WTC11 (cell line): ENCODE data around the gene GALT.

Experiments used
- CREB1 ChIP-seq: sonication (generic); formaldehyde crosslinking; IDR thresholded peaks from 2 replicates; pipeline ENCODE4 v1.8.0; 2023; ENCODE audit warnings: mild to moderate bottlenecking, missing genetic modification reagents
- CREM ChIP-seq: sonication (generic); formaldehyde crosslinking; IDR thresholded peaks from 2 replicates; pipeline ENCODE4 v1.8.1; 2022; ENCODE audit warnings: mild to moderate bottlenecking, missing genetic modification reagents, moderate library complexity
- TCF7 ChIP-seq: sonication (generic); formaldehyde crosslinking; IDR thresholded peaks from 2 replicates; pipeline ENCODE4 v1.8.0; 2022; ENCODE audit warnings: mild to moderate bottlenecking, low read depth, missing genetic modification reagents, moderate library complexity
- TF ChIP-seq, protein P1 (sequence below): fragments of 200-600 bp; IDR thresholded peaks from 2 replicates; pipeline ENCODE4 v1.8.0; 2022; ENCODE audit warnings: antibody characterized with exemption
- TF ChIP-seq, protein P2 (sequence below): sonication (generic); formaldehyde crosslinking; IDR thresholded peaks from 2 replicates; pipeline ENCODE4 v1.8.0; 2022; ENCODE audit warnings: mild to moderate bottlenecking, missing genetic modification reagents
- TF ChIP-seq, protein P3 (sequence below): sonication (generic); formaldehyde crosslinking; IDR thresholded peaks from 2 replicates; pipeline ENCODE4 v1.8.1; 2023; ENCODE audit warnings: mild to moderate bottlenecking, missing genetic modification reagents, moderate library complexity
- TF ChIP-seq, protein P4 (sequence below): sonication (generic); formaldehyde crosslinking; IDR thresholded peaks from 2 replicates; pipeline ENCODE4 v1.8.1; 2022; ENCODE audit warnings: low read depth, missing genetic modification reagents, borderline replicate concordance
- TF ChIP-seq, protein P5 (sequence below): sonication (generic); formaldehyde crosslinking; IDR thresholded peaks from 2 replicates; pipeline ENCODE4 v1.8.0; 2023; ENCODE audit warnings: missing genetic modification reagents
- TF ChIP-seq, protein P6 (sequence below): sonication (generic); formaldehyde crosslinking; IDR thresholded peaks from 2 replicates; pipeline ENCODE4 v1.8.0; 2022; ENCODE audit warnings: mild to moderate bottlenecking, missing genetic modification reagents
- TF ChIP-seq, protein P7 (sequence below): sonication (generic); formaldehyde crosslinking; conservative IDR thresholded peaks from 2 replicates; pipeline ENCODE4 v1.8.1; 2022; ENCODE audit warnings: mild to moderate bottlenecking, missing genetic modification reagents
- TF ChIP-seq, protein P8 (sequence below): sonication (generic); formaldehyde crosslinking; IDR thresholded peaks from 2 replicates; pipeline ENCODE4 v1.8.1; 2022; ENCODE audit warnings: mild to moderate bottlenecking, missing genetic modification reagents, moderate library complexity, borderline replicate concordance

DNA sequence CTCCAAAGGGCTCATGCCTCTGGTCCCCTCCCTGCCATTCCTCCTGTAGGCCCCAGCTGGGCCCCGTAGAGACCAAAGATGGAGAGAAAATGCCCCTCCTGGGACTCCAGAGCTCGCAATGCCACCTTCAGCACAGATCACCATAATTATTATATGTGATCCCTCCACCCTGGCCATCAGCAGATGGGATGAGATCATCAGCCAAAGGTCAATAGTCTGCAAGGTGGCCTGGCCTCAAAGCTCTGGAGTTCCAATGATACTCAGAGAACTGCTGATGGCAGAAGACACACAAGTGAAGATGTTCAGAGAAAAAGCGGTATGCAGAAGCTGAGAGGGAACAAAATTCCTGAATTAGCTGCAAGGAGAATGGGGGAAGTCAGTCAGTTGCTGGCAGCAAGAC lies 39.6 kb upstream of the GALT start:
- TF ChIP-seq CREM (CRISPR knock-in tag) (no peak), CREB1 (CRISPR knock-in tag) (no peak), TCF7 (CRISPR knock-in tag) (no peak)
- TF ChIP-seq, protein P1, sequence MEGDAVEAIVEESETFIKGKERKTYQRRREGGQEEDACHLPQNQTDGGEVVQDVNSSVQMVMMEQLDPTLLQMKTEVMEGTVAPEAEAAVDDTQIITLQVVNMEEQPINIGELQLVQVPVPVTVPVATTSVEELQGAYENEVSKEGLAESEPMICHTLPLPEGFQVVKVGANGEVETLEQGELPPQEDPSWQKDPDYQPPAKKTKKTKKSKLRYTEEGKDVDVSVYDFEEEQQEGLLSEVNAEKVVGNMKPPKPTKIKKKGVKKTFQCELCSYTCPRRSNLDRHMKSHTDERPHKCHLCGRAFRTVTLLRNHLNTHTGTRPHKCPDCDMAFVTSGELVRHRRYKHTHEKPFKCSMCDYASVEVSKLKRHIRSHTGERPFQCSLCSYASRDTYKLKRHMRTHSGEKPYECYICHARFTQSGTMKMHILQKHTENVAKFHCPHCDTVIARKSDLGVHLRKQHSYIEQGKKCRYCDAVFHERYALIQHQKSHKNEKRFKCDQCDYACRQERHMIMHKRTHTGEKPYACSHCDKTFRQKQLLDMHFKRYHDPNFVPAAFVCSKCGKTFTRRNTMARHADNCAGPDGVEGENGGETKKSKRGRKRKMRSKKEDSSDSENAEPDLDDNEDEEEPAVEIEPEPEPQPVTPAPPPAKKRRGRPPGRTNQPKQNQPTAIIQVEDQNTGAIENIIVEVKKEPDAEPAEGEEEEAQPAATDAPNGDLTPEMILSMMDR = no peak
- TF ChIP-seq, protein P2, sequence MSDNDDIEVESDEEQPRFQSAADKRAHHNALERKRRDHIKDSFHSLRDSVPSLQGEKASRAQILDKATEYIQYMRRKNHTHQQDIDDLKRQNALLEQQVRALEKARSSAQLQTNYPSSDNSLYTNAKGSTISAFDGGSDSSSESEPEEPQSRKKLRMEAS (CRISPR knock-in tag) = no peak
- TF ChIP-seq, protein P3, sequence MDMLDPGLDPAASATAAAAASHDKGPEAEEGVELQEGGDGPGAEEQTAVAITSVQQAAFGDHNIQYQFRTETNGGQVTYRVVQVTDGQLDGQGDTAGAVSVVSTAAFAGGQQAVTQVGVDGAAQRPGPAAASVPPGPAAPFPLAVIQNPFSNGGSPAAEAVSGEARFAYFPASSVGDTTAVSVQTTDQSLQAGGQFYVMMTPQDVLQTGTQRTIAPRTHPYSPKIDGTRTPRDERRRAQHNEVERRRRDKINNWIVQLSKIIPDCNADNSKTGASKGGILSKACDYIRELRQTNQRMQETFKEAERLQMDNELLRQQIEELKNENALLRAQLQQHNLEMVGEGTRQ = no peak
- TF ChIP-seq, protein P4, sequence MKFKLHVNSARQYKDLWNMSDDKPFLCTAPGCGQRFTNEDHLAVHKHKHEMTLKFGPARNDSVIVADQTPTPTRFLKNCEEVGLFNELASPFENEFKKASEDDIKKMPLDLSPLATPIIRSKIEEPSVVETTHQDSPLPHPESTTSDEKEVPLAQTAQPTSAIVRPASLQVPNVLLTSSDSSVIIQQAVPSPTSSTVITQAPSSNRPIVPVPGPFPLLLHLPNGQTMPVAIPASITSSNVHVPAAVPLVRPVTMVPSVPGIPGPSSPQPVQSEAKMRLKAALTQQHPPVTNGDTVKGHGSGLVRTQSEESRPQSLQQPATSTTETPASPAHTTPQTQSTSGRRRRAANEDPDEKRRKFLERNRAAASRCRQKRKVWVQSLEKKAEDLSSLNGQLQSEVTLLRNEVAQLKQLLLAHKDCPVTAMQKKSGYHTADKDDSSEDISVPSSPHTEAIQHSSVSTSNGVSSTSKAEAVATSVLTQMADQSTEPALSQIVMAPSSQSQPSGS (CRISPR knock-in tag) = no peak
- TF ChIP-seq, protein P5, sequence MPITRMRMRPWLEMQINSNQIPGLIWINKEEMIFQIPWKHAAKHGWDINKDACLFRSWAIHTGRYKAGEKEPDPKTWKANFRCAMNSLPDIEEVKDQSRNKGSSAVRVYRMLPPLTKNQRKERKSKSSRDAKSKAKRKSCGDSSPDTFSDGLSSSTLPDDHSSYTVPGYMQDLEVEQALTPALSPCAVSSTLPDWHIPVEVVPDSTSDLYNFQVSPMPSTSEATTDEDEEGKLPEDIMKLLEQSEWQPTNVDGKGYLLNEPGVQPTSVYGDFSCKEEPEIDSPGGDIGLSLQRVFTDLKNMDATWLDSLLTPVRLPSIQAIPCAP (CRISPR knock-in tag) = no peak
- TF ChIP-seq, protein P6, sequence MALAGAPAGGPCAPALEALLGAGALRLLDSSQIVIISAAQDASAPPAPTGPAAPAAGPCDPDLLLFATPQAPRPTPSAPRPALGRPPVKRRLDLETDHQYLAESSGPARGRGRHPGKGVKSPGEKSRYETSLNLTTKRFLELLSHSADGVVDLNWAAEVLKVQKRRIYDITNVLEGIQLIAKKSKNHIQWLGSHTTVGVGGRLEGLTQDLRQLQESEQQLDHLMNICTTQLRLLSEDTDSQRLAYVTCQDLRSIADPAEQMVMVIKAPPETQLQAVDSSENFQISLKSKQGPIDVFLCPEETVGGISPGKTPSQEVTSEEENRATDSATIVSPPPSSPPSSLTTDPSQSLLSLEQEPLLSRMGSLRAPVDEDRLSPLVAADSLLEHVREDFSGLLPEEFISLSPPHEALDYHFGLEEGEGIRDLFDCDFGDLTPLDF (CRISPR knock-in tag) = no peak
- TF ChIP-seq, protein P7, sequence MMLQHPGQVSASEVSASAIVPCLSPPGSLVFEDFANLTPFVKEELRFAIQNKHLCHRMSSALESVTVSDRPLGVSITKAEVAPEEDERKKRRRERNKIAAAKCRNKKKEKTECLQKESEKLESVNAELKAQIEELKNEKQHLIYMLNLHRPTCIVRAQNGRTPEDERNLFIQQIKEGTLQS = no peak
- TF ChIP-seq, protein P8, sequence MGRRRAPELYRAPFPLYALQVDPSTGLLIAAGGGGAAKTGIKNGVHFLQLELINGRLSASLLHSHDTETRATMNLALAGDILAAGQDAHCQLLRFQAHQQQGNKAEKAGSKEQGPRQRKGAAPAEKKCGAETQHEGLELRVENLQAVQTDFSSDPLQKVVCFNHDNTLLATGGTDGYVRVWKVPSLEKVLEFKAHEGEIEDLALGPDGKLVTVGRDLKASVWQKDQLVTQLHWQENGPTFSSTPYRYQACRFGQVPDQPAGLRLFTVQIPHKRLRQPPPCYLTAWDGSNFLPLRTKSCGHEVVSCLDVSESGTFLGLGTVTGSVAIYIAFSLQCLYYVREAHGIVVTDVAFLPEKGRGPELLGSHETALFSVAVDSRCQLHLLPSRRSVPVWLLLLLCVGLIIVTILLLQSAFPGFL = no peak
